Measurements from ENCODE around the gene GSTM1.
"Not testable (repeated sequence)": the region's sequence is repeated elsewhere in the genome, so short reads cannot be mapped to it uniquely, and the experiment has no call there.

DNA sequence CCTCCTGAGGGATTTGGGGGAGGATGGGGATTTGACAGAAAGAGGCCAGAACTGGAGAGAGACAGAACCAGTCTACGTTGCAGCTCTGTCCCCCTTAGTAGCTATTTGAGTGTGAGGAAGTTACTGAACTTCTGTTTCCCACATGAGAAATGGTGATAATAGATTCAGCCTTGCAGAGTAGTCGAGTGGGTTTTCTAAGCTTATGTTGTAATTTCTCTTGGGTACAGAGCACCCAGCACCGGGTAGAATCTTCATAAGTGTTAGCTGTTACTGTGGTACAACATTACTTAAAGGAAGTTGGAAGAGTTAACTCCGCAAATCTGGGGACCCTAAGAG is 27.0 kb upstream of the GSTM1 start:
- TF ChIP-seq, protein P1, sequence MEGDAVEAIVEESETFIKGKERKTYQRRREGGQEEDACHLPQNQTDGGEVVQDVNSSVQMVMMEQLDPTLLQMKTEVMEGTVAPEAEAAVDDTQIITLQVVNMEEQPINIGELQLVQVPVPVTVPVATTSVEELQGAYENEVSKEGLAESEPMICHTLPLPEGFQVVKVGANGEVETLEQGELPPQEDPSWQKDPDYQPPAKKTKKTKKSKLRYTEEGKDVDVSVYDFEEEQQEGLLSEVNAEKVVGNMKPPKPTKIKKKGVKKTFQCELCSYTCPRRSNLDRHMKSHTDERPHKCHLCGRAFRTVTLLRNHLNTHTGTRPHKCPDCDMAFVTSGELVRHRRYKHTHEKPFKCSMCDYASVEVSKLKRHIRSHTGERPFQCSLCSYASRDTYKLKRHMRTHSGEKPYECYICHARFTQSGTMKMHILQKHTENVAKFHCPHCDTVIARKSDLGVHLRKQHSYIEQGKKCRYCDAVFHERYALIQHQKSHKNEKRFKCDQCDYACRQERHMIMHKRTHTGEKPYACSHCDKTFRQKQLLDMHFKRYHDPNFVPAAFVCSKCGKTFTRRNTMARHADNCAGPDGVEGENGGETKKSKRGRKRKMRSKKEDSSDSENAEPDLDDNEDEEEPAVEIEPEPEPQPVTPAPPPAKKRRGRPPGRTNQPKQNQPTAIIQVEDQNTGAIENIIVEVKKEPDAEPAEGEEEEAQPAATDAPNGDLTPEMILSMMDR (IDR thresholded peaks at IDR 0.05; ENCODE audit: low read depth, low read length): not testable (repeated sequence)
- TF ChIP-seq, protein P2, sequence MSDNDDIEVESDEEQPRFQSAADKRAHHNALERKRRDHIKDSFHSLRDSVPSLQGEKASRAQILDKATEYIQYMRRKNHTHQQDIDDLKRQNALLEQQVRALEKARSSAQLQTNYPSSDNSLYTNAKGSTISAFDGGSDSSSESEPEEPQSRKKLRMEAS (IDR thresholded peaks at IDR 0.05; ENCODE audit: low read depth, low read length): not testable (repeated sequence)
- not testable (repeated sequence) for TF ChIP-seq POLR2A (IDR thresholded peaks at IDR 0.05; ENCODE audit: extremely low read depth, insufficient read length)

Measured in NB4 (cell line).